Activated CD8-positive, alpha-beta memory T cell treated with anti-CD3 and anti-CD28 coated beads for 4 hours (primary cell): ENCODE measurements around the gene AGTRAP.

Experiments
- DNase-seq, 2 donors: peaks; one replicate each; pipeline ENCODE4 v3.0.0-alpha.2; 2020; ENCODE audit warnings: low read depth in 2 of 2

Gene AGTRAP

DNA sequence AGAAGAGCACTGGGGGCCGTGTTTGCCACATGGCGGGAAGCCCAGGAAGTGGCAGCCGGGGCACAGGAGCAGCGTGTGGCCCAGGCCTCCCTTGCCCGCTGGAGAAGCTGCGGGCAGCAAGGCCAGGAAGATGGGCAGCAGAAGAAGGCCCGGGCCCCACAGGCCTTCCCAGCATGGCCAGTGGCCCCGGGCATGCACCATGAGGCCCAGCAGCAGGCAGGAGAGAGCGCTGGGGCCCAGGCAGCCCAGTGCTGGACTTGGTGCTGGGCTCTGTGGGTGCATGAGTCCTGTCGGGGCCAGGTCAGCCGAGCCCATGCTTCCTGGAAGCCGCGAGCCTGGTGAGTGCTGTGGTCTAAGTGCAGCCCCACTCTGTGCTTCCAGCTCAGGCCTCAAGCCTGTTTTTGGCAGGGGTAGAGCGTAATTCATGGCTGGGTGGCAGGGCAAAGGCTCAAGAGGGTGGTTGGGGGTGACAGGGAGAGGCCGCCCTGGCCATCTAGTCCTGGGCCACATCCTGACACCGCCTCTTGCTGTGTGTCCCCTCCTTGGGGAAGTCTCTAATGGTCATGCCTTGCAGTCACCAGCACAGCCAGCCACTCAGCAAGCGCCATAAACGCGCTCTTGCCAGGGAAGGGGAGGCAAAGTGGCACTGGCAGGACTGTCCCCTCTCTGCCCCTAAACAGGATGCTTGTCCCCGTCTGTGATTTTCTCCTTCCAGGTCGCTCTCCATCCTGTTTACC, 48.5 kb downstream of the AGTRAP start:
- no peak for DNase-seq

DNA sequence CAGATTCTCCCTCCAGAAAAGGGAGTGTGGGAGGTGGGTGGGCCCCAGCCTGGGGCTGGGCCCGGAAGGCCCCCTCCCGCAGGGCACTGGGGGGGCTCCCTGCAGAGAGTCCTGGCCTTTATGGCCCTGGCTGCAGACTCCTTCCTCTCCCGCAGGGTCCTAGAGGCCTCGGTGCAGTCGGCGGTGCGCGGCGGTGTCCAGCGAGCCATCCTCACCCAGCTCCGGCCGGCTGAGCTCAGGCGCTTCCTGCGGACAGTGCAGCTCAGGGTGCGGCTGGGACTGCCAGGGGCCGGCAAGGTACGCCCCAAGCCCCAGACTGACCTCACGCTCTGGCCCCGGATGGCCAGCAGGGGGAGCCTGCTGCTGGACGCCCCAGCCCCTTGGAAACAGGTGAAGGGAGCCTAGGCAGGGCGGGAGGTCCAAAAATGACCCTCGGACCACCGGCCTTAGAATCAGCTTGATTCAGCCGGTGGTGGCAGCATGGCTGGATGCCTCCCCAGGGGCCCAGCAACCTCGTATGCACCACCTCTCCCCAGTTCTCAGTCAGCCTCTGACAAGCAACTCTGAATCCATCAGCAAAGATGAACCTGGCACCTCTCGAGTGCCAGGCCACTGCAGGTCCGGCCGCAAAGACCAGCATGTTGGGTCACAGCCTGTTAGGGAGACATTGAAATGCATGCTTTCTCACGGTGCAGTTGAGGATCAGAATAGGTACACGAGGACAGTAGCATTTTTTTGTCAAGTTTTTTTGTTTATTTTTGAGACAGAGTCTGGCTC, 49.2 kb downstream of the AGTRAP start:
- DNase-seq = peak in 1 of 2 donors; percentile 28

DNA sequence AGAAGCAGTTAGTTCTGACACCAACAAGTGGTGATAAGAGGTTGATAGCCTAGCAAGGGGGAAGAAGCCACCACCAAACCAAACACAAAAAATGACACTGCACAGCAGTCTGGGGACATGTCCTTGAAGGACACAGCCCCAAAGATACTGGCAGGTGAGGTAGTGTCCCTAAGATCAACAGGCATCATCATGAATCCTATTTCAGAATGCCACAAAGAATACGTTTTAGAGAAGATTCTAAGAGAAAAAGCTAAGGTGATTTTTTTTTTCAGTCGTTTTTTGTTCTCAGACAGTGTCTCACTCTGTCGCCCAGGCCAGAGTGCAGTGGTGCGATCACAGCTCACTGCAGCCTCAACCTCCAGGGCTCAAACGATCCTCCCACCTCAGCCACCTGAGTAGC, 50.2 kb downstream of the AGTRAP start:
- DNase-seq = no peak

DNA sequence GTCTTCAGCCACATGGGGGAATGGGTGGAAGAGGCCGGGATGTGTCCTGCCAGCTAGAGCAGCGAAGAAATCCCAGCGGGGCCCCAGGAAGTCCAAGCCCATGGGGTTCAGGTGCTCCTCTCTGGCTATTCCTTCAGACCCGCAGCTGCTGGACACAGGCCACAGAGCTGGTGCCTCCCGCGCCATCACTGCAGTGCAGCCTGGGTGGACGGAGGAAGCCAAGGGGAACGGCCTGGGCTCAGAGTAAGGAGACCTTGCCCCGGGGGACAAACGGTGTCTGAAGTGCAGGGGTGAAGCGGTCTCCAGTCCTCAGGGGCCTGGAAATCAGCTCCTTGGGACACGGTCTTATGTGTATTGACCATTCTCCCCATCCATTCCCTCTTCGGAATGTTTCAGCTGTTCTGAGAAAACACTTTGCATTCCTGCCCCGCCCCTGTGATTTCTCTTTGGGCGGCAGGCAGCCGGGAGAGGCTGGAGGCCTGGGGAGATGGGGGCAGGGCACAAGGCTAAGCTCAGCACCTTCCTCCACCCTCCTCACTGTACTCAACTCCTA, 51.4 kb downstream of the AGTRAP start:
- no peak for DNase-seq

DNA sequence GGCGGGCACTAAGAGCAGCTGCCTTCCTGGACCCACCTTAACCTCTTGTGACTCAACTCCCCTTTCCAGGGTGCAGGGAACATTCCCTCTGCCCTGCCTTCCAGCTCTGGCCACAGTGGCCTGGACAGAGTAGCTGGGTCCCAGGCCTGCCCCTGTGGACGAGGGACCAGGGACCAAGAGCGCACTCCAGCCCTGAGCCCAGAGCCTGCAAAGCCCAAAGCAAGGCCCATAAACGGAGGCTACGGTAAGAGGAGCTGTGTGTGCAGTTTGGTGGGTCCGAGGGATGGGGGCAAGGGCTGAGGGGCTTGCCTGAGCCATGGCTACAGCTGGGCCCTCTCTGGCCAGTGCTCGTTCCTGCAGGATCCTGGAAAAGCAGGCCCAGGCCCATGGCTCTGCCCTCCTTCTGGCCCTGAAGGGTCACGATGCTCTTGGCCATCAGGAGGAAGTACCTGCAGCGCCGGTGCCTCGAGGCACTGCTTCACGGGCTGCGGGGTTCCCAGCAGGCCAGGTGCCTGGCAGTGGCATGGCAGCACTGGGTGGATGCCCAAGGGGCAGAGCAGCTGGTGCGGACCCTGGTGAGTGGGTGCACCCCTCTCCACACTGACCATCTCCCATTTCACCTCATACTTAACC, 52.0 kb downstream of the AGTRAP start:
- DNase-seq = no peak

DNA sequence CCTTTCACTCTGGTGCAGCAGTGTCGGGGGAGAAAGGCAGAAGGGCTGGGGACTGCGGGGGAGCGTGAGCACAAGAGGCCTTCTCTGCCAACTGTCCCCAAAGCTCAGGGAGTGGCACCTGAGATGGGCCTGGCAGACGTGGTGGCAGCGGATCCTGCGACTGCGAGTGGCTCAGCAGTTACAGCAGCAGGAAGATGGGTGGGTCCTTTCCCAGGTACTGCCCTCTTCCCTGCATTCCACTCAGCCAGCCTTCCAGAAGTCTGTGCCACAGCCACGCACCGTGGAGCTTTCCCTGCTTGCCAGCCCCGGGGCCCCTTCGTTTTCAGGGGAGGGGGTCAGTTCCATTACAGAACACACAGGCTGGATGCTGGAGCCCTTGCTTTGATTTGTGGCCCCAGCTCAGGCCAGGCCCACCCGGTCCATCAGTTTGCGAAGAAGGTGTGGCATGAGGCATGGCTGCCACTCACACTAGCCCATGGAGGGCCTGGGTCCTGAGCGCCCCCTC, 52.7 kb downstream of the AGTRAP start:
- DNase-seq = no peak

DNA sequence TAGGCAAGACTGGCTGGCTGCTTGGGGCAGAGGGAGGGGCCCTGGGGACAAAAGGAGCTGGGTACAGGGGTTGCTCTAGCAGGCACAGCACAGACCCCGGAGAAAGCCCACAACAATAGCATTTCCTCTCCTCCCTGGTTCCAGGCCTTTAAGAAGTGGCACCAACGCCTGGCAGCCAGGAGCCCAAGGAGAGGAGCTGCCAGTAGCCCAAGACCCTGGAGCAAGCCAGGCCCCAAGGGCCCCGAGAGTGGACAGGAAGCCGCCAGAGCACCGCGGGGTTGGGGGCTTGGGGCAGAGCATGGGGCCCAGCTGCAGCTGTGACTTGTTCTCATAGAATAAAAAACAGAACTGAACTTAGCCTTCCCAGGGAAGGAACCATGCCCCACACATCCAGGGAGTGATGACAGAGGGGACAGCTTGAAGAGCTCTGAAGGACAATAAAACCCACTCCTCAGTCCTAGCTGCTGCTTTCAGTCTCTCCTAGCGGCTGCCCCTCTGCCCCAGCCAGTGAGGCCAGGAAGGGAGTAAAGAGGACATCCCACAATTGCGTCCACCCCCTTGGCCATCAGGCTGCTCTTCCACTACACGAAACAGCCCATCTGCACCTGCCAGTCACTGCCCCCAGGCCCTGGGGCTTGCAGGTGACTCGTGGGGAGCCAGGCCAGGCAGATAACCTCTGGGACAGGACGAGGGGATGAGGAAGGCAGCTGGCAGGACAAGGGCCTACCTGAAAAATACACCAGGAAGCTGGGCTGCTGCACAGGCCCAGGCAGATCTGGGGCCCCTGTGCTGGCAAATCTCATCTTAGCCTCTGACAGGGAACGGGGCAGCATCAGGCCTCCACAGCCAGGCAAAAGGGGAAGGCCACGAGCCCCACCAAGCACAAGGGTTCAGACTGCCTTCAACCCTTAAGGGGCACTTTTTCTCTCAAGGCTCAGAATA, 53.5 kb downstream of the AGTRAP start:
- DNase-seq = no peak

DNA sequence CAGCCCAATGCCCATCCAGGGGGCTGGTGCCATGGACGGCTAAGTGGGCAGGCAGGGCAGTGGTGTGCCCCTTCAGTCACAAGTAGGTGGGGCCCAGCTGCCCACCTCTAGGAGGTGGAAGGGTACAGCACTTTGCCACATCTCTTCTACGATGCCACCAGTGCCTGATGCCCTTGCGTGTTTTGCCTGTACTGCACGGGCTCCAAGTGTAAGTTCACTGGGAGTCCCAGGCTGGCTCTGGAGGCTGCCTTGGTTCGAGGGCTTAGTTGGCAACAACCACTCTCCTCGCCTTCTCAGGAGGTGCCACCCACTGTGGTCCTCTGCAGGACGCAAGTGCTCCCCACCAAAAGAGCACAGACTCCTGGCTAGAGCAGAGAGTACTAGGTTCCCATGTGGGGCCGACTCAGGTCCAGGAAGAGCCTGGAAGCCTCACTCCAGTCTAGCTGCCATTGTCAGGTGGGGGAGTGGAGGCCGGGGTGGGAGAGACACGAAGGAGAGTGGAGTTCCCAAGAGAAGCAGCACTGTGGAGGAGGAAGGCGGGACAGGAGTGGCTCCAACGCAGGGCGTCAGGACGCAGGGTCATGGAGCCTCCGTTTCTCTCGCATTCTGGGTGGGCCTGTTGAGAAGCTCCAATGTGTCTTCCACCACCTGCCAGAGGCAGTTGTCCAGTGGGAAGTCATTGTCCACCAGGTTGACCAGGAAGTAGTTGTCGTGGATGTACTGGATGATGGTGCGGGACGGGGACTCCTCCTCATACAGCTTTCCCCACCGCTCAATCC, 54.4 kb downstream of the AGTRAP start:
- no peak for DNase-seq

DNA sequence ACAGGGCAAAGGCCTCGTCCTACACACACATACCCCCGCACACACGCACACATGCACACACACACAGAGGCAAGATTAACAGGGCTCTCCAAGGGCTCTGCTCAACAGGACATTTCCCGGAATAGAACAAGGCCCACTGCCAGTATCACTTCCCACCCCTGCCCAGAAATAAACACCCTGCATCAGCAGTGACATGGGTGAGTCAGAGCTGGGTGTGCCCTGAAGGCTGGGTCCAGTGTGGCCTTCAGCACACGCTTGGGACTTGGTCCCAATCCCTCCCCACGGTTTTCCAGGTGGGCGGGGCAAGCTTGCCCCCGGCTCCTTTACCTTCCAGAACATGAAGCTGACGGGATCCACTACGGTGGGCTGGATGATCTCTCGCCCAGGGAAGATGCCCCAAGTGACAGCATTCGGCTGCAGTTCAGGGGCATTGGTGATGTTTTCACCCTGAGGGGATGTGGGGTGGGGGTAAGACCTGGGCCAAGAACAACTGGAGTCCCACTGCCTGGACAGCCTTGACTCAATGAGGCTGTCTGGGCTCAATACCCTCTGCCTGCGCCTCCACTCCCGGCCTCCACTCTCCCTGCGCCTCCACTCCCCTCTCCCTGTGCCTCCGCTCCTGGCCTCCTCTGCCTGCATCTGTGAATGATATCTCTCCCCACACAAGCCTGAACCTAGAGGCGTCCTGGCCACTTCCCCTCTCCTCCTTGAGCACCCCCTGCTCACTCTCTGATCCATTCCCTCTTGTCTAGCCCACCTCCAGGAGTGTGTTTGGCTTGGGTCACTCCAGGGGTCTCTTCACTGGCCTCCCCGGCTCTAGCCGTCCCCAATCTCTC, 55.2 kb downstream of the AGTRAP start:
- DNase-seq = no peak

DNA sequence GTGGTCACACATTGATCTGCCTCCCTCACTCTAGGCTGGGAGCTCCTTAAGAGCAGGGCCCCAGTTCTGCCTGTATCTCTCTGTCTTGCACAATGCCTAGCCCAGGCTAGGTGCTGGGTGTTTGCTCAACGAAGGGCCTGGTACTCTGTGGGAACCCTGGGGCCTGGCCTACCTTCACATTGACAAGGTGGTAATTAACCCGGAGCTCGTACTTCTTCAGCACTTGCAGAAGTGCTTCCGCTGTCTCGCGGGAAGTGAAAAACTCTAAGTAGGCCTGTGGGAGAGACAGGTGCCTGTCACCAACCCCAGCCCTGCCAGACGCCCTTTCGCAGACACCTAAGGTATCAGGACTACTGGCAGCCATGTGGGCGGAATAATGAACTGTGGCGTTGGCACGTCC, 56.2 kb downstream of the AGTRAP start:
- no peak for DNase-seq

DNA sequence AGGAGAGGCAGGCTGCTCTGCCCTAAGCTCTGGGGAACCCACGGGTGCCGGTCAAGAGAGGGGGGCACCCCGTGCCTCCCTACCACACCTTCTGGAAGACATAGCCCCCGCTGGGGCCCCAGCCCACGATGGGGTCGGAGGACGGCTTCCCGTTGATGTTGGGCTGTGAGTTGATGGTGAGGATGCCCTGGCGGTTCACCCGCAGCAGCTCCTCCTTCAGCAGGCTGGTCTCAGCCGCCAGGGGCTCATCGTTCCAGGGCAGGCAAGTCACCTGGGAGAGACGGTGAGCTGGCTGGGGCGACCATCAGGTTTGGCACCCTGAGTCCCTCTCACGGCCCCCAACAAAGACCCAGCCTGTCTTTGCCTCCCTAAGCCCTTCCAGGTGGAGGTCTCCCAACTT, 57.9 kb downstream of the AGTRAP start:
- no peak for DNase-seq

DNA sequence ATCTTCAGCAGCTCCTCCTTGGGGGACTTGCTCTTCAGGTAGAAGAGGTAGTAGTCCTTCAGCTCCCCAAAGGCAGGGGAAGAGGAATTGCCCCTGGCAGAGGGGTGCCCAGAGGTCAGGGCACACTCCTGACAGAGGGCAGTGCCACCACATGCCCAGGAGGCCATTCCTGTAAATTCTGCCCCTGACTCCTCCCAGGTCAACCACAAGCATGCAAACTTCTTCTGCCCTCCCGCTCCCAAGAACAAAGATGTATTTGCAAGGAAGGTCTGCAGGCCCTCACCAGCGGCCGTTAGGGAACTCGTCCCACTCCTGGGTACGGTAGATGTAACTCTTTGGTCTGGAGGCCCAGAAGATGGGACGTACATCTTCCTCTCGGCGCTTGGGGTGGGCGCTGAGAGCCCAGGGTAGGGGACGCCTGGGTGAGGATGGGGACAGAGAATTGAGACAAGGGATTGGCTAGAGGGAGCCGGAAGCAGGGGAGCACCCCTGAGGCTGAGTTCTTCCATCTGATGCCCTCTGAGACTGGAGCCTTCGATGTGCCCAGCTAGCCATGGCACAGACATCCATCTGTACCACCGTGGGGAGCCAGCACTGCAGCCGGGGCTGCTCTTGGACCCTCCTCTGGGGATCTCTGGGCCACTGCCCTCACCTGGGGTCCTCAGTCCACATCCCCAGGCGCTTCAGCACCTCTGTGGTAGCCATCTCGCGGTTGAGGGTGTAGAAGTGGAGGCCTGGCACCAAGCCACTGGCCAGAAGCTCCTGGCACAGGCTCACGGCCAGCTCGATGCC, 58.7 kb downstream of the AGTRAP start:
- no peak for DNase-seq

DNA sequence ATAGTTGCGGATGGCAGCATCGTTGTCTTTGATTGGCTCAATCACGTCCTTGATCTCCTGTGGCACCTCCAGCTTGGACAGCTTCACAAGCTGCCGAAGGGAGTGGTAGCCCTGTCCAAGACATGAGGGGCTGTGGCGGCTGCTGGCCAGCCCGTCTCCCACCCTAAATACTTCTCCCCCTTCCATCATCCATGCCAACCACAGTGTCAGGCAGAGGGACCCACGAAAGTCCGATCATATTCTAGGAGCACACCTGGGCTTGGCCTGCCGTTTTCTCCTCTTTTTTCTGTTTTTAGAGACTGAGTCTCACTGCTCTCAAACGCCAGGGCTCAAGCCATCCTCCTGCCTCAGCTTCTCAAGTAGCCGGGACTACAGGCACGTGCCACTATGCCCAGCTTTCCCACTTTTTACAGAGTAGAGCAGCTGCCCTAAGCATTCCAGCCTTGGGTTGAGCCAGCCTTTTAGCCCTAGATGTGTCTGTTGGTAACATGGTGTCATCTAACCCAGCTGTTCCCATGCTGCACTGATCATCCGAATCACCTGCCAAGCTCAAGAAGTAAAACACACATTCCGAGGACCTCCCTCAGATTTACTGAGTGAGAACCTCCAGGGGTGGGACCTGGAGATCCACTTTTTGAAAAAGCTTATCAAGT, 59.4 kb downstream of the AGTRAP start:
- no peak for DNase-seq

DNA sequence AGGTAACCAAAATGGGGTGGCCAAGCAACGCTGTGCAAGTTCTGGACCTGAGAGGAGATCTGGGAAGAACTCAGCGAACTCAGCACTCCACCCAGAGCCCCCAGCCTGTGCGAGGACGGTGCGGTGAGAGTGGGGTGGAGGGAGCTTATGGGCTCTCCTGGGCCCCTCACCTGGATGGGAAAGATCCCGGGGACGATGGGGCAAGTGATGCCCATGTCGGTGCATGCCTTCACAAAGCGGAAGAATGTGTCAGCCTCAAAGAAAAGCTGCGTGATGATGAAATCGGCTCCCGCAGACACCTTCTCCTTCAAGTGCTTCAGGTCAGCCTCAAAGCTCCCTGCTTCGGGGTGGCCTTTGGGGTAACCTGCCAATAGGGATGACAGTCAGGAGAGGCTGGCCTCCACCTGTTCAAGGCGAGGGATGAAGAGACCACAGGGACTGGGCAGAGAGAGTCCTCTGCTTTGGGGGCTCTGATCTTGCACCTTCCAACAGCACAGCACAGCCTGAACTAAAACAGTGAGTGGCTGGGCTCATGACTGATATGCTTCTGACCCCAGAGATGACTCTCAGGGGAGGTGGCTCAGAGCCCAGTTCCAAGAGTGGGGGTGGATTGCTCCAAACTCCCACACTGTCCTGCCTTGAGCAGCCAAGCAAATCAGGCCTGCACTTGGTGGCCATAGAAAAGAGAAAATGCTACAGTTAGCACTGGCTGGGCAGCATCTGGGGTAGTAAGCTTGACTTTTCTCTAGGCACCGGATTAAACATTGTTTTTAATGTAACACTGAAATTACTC, 60.3 kb downstream of the AGTRAP start:
- DNase-seq = no peak

DNA sequence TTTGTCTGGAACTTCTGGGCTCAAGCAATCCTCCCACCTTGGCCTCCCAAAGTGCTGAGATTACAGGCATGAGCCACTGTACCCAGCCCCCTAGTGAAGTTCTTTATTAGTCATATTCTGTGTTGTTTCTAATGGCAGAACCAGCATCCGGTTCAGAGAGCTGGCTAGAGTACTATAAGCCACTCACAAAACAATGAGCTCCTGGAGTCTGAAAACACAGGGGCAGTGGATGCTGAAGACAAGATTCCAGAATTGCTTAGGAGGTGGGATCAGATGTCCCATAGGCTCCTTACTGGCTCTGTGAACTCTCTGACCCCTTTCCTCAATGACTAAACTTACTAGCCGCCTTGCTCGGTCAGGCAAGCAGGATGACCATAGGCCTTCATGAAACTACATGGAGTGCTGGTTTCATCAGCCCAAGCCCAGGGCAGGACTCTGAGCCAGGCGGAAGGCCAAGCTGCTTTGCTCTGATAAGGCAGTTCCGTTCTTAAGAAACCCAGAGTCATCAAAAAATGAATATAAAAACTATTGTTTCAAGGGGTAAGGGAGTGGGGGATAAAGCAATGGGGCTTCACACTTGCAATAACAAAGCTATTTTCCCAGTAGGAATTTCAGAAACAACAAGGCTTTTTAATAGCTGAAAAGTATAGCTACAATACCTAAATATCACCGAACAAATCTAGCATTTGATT, 61.7 kb downstream of the AGTRAP start:
- DNase-seq = no peak

DNA sequence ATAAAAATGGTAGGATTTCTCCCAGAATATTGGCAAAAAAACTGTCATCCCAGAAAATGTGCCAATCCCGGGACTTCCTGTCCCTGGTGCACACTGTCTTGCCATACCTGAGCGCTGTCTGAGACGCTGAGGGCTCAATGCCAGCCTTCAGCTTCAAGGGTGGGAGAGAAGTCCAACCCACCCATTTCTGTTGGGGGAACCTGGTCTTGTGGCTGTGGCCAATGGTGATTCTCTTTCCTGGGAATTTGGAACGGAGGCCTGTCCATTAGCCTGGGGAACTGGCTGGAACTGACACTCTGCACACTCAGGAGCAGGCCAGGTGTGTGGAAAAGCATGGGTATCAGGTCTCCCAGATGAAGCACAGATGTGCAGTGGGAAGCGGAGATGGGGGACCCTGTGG, 63.2 kb downstream of the AGTRAP start:
- DNase-seq = no peak

DNA sequence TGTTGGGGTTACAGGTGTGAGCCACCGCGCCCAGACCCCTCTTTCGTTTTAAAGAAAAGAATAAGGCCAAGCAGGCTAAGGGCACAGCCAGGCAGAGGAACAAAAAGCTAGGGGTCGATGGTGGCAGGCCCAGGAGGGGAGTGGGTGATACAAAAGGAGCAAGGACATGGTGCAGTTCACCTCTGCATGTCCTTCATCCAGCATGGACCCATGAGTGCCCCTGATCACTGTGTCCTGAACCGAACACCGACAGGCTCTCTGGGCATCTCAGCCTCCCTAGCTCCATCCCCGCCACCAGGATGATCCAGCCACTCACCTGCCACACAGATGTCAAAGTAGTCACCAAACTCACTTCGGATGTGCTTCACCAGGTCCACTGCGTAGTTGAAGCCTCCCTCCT, 64.0 kb downstream of the AGTRAP start:
- DNase-seq = no peak
